GM12892 (cell line): ENCODE results near the gene FLNA.

ENCODE experiments used
- DNase-seq: peaks from one replicate; pipeline ENCODE4 v3.0.0; 2011; ENCODE audit not compliant: insufficient read length
- FAIRE-seq: peaks from 2 replicates; lab custom pipeline; 2011; peaks lifted over from hg19 to GRCh38; lab: Jason Lieb, UNC
- POLR2A ChIP-seq: IDR thresholded peaks from 2 replicates; pipeline ENCODE4 v1.6.1; 2011; ENCODE audit warnings: low read depth, low read length, control low read depth
- POLR2AphosphoS5 ChIP-seq: IDR thresholded peaks from 2 replicates; pipeline ENCODE4 v1.6.1; 2011; ENCODE audit warnings: low read depth, low read length, control low read depth
- TAF1 ChIP-seq: IDR thresholded peaks from 2 replicates; pipeline ENCODE4 v1.6.1; 2011; ENCODE audit warnings: low read depth, mild to moderate bottlenecking, control low read depth, low read length, borderline replicate concordance

FLNA gene

GRCh38 chrX:154378799-154379568 lies 4.5 kb upstream of the FLNA start, which contains the start of gene EMD:
TSS of gene EMD (plus strand) at chrX:154379295. CDS start at chrX:154379485, 190 bp downstream.
- TF ChIP-seq POLR2AphosphoS5 (no peak), POLR2A (peak; percentile 45; the same call in 1 of the 2 replicates), TAF1 (0 out of 2 replicates have a peak, but pooled peaks have one; percentile 27)
- FAIRE-seq (peak; percentile 97), DNase-seq (peak; percentile 87)

GRCh38 chrX:154378059-154378798 lies 3.8 kb upstream of the FLNA start:
- TF ChIP-seq POLR2A (peak; percentile 53; the same call in 1 of the 2 replicates), POLR2AphosphoS5 (no peak)

GRCh38 chrX:154376774-154377173 lies 2.3 kb upstream of the FLNA start:
- TF ChIP-seq POLR2AphosphoS5 (no peak), POLR2A (no peak), TAF1 (no peak)
- FAIRE-seq = no peak
- no peak for DNase-seq

More at GRCh38 chrX:154378059-154378798, 3.8 kb upstream of the FLNA start:
- DNase-seq = peak; percentile 77
- peak; percentile 54 for FAIRE-seq

- TF ChIP-seq POLR2A = no peak
- no peak for TF ChIP-seq POLR2AphosphoS5
- no peak for TF ChIP-seq TAF1
- FAIRE-seq = no peak
- no peak for DNase-seq
These were observed 696 bp upstream of the FLNA start for GRCh38 chrX:154375156-154375504.

GRCh38 chrX:154373340-154374306 lies 811 bp downstream of the FLNA start:
- FAIRE-seq (peak; percentile 58), DNase-seq (no peak)
- TF ChIP-seq POLR2AphosphoS5 (no peak), POLR2A (no peak), TAF1 (no peak)

- DNase-seq = no peak
- peak; percentile 69 for FAIRE-seq
These were observed 1.8 kb downstream of the FLNA start for GRCh38 chrX:154372612-154373022.

GRCh38 chrX:154371789-154372300 lies 2.6 kb downstream of the FLNA start:
- TF ChIP-seq TAF1 = no peak
- TF ChIP-seq POLR2AphosphoS5 = no peak
- no peak; the same call in 1 of the 2 replicates for TF ChIP-seq POLR2A
- no peak for DNase-seq
- no peak for FAIRE-seq

More at GRCh38 chrX:154372612-154373022, 1.8 kb downstream of the FLNA start:
- TF ChIP-seq TAF1 (no peak), POLR2AphosphoS5 (no peak), POLR2A (no peak)

- peak; percentile 65 for DNase-seq
- FAIRE-seq = peak; percentile 91
- peak; percentile 99 for TF ChIP-seq POLR2A
- peak; percentile 74; the same call in 1 of the 2 replicates for TF ChIP-seq TAF1
- TF ChIP-seq POLR2AphosphoS5 = peak; percentile 93
These were observed 3.2 kb downstream of the FLNA start for GRCh38 chrX:154371017-154371788.

GRCh38 chrX:154370300-154371016 lies 4.0 kb downstream of the FLNA start:
- TF ChIP-seq POLR2A (no peak), POLR2AphosphoS5 (no peak), TAF1 (no peak)
- DNase-seq (no peak), FAIRE-seq (no peak)
